ENCODE data around the gene PIAS1.

GRCh38 chr15:68228971-68229385, 174.9 kb downstream of the PIAS1 start:
- TF ChIP-seq, protein P1, sequence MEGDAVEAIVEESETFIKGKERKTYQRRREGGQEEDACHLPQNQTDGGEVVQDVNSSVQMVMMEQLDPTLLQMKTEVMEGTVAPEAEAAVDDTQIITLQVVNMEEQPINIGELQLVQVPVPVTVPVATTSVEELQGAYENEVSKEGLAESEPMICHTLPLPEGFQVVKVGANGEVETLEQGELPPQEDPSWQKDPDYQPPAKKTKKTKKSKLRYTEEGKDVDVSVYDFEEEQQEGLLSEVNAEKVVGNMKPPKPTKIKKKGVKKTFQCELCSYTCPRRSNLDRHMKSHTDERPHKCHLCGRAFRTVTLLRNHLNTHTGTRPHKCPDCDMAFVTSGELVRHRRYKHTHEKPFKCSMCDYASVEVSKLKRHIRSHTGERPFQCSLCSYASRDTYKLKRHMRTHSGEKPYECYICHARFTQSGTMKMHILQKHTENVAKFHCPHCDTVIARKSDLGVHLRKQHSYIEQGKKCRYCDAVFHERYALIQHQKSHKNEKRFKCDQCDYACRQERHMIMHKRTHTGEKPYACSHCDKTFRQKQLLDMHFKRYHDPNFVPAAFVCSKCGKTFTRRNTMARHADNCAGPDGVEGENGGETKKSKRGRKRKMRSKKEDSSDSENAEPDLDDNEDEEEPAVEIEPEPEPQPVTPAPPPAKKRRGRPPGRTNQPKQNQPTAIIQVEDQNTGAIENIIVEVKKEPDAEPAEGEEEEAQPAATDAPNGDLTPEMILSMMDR (IDR thresholded peaks at IDR 0.05), result no peak
- TF ChIP-seq POLR2A (IDR thresholded peaks at IDR 0.05), result no peak
